HG02678 (cell line): ENCODE data around the gene PPP2R2B.

Source experiments
- ATAC-seq: cut with Tn5 transposase; IDR thresholded peaks from one replicate; pipeline ENCODE4 v1.9.1; 2021; ENCODE audit warnings: mild to moderate bottlenecking, moderate library complexity; ENCODE audit not compliant: unreplicated experiment

Gene PPP2R2B

GRCh38 chr5:146828385-146828784 lies 50.2 kb downstream of the PPP2R2B start:
- no peak for ATAC-seq

- no peak for ATAC-seq
Measured at GRCh38 chr5:146827901-146828300, 50.7 kb downstream of the PPP2R2B start.

- no peak for ATAC-seq
Measured at GRCh38 chr5:146825033-146825432, 53.5 kb downstream of the PPP2R2B start.

- ATAC-seq = no peak
Measured at GRCh38 chr5:146821732-146822131, 56.8 kb downstream of the PPP2R2B start.

- no peak for ATAC-seq
Measured at GRCh38 chr5:146820987-146821386, 57.6 kb downstream of the PPP2R2B start.

- ATAC-seq = no peak
Measured at GRCh38 chr5:146818822-146819221, 59.7 kb downstream of the PPP2R2B start.

GRCh38 chr5:146817973-146818372 lies 60.6 kb downstream of the PPP2R2B start:
- no peak for ATAC-seq

GRCh38 chr5:146816775-146817387 lies 61.7 kb downstream of the PPP2R2B start:
- ATAC-seq = no peak

- ATAC-seq = no peak
Measured at GRCh38 chr5:146815411-146815810, 63.1 kb downstream of the PPP2R2B start.

GRCh38 chr5:146813346-146814157 lies 65.0 kb downstream of the PPP2R2B start:
- peak; percentile 90 for ATAC-seq

GRCh38 chr5:146805081-146805480 lies 73.5 kb downstream of the PPP2R2B start:
- no peak for ATAC-seq

GRCh38 chr5:146802945-146803522 lies 75.5 kb downstream of the PPP2R2B start:
- ATAC-seq = no peak

GRCh38 chr5:146799671-146800070 lies 78.9 kb downstream of the PPP2R2B start:
- no peak for ATAC-seq

GRCh38 chr5:146799231-146799630 lies 79.3 kb downstream of the PPP2R2B start:
- ATAC-seq = no peak

GRCh38 chr5:146797658-146798057 lies 80.9 kb downstream of the PPP2R2B start:
- ATAC-seq = no peak

GRCh38 chr5:146796911-146797310 lies 81.6 kb downstream of the PPP2R2B start:
- ATAC-seq = no peak

- ATAC-seq = no peak
Measured at GRCh38 chr5:146796144-146796543, 82.4 kb downstream of the PPP2R2B start.

- ATAC-seq = no peak
Measured at GRCh38 chr5:146794326-146795029, 84.1 kb downstream of the PPP2R2B start.

- ATAC-seq = no peak
Measured at GRCh38 chr5:146793709-146794108, 84.8 kb downstream of the PPP2R2B start.

- no peak for ATAC-seq
Measured at GRCh38 chr5:146791471-146791870, 87.1 kb downstream of the PPP2R2B start.
